ENCODE measurements around the gene SMOC2. TPM values are rescaled to one million over a fixed set of nuclear protein-coding genes. Genes with fewer than 3 reads are reported as not detected.

SMOC2 gene
- total RNA-seq, 1 donor from 2014 or later = 102 TPM

DNA sequence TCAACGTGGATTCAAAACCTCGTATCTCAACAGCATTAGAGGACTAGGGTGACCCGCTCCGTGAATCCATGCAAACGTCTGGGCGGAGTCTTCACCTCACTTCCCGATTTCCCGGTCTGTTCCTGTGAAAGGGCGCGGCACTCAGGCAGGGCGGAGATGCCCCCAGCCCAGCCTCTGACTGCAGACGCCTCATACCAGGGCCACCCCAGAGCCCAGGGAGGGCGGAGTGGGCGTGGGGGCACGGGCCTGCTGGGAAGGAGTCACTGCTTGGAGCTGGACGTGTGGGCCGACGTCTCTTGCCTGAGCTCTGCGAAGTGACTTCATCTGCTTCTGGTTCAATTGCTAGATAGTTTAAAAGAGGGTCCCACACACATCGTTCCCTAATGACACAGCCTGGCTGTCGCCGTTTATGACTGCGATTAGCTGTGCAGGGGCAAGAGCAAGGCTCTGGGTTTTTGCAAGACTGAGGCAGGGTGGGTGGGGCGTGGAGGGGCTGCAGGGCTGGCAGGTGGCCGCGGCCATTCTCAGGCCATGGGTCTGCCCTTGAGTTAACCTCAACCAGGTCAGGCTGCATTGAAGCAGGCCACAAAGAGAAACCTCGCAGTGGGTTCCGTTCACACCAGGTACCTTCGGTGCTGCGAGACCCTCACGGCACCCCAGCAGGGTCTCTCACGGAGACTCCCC, 15.0 kb downstream of the SMOC2 start:
- Histone ChIP-seq H3K9me3 (no peaks in the 10 kb centered on the region), H3K27ac (peak overlapping the region; percentile 90 to 94), H3K4me1 (peaks cover 24 to 41% of the 10 kb centered on the region in 2 donors), H3K36me3 (no peaks in the 10 kb centered on the region), H3K4me3 (no peak overlapping the region), H3K27me3 (no peaks in the 10 kb centered on the region)
- intact Hi-C loops (cut with DNase I) = no loop called here
- TF ChIP-seq, protein P1, sequence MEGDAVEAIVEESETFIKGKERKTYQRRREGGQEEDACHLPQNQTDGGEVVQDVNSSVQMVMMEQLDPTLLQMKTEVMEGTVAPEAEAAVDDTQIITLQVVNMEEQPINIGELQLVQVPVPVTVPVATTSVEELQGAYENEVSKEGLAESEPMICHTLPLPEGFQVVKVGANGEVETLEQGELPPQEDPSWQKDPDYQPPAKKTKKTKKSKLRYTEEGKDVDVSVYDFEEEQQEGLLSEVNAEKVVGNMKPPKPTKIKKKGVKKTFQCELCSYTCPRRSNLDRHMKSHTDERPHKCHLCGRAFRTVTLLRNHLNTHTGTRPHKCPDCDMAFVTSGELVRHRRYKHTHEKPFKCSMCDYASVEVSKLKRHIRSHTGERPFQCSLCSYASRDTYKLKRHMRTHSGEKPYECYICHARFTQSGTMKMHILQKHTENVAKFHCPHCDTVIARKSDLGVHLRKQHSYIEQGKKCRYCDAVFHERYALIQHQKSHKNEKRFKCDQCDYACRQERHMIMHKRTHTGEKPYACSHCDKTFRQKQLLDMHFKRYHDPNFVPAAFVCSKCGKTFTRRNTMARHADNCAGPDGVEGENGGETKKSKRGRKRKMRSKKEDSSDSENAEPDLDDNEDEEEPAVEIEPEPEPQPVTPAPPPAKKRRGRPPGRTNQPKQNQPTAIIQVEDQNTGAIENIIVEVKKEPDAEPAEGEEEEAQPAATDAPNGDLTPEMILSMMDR (IDR thresholded peaks at IDR 0.05) = no peak
- DNase-seq (ENCODE audit: low spot score in 2 of 2) = no peak

DNA sequence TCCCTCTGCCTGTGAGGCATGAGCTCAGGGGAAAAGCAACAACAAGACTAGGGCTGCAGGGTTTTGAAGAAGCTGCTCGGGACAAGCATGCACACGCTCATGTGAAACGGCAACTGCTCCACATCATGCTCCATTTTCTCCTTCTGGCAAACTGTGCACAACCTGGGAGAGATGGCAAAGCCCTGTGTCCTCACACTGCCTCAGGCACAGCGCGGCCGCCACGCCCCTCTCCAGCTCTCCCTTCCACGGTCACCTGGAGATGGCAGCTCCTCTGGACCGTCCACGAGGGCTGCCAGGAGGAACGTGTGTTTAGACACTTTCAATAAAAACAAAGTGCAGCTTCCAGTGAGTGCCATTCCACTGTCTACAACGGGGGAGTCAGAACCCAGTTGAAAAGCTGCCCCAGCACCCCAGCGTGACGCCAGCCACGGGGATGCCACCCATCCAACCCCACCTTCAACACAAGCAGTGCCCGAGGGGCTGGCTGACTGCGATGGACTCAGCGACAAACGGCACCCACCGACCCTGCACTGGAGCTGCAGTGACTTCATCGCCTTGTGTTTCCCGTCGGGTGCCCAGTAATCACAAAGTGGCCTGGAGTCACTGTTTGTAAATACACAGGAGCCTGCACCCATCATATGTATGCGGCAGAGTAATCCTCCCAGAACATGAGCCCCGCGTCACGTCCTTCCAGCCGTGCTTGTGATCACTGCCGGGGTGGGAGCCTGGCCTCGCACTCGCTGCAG, 16.1 kb downstream of the SMOC2 start:
- Histone ChIP-seq H3K27me3 (no peaks in the 10 kb centered on the region), H3K27ac (peak overlapping the region in 1 of 2 donors; percentile 94), H3K9me3 (no peaks in the 10 kb centered on the region), H3K4me3 (no peak overlapping the region), H3K4me1 (peaks cover 18 to 32% of the 10 kb centered on the region in 2 donors), H3K36me3 (no peaks in the 10 kb centered on the region)
- TF ChIP-seq, protein P1 (IDR thresholded peaks at IDR 0.05) = no peak
- intact Hi-C loops (cut with DNase I) = no loop called here
- DNase-seq (ENCODE audit: low spot score in 2 of 2) = no peak

- TF ChIP-seq, protein P1 (IDR thresholded peaks at IDR 0.05) = no peak
- Histone ChIP-seq H3K27ac (peak overlapping the region in 1 of 2 donors; percentile 6), H3K4me3 (no peak overlapping the region), H3K4me1 (peaks cover 21 to 29% of the 10 kb centered on the region in 2 donors), H3K27me3 (no peaks in the 10 kb centered on the region), H3K9me3 (no peaks in the 10 kb centered on the region), H3K36me3 (no peaks in the 10 kb centered on the region)
- intact Hi-C loops (cut with DNase I) = no loop called here
- no peak for DNase-seq (ENCODE audit: low spot score in 2 of 2)
These were observed 16.6 kb downstream of the SMOC2 start for GRCh38 chr6:168457653-168457934.

DNA sequence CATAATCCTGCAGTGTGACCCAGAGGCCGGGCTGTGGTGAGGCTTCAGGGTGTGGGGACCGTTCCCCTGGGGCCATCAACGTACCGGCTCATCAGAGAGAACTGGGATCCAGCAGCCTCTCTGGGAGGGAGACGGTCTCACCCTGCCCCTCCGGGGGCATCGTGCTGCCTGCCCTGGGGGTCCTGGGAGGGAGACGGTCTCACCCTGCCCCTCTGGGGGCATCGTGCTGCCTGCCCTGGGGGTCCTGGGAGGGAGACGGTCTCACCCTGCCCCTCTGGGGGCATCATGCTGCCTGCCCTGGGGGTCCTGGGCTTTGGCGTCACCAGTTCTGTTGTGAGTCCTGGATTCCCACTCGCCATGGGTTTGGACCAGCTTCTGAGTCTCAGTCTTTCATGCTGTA, 17.1 kb downstream of the SMOC2 start:
- TF ChIP-seq, protein P1 (IDR thresholded peaks at IDR 0.05) = no peak
- H3K36me3 ChIP-seq = no peaks in the 10 kb centered on the region
- H3K27me3 ChIP-seq = no peaks in the 10 kb centered on the region
- H3K4me1 ChIP-seq = peaks cover 17 to 24% of the 10 kb centered on the region in 2 donors
- no peak overlapping the region for H3K27ac ChIP-seq
- no peaks in the 10 kb centered on the region for H3K9me3 ChIP-seq
- no peak for DNase-seq (ENCODE audit: low spot score in 2 of 2)
- no peak overlapping the region for H3K4me3 ChIP-seq
- intact Hi-C loops (cut with DNase I) = no loop called here

DNA sequence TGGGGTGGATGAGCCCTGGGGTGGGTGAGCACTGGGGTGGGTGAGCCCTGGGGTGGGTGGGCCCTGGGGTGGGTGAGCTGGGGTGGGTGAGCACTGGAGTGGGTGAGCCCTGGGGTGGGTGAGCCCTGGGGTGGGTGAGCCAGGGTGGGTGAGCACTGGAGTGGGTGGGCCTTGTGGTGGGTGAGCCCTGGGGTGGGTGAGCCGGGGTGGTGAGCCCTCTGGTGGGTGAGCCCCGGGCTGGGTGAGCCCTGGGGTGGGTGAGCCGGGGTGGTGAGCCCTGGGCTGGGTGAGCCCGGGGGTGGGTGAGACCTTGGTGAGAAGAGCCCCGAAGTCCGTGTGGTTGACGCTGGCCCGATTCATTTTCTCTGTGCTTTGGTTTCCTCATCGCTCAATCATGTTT, 18.6 kb downstream of the SMOC2 start:
- Histone ChIP-seq H3K9me3 (no peaks in the 10 kb centered on the region), H3K27me3 (no peaks in the 10 kb centered on the region), H3K27ac (no peak overlapping the region), H3K4me3 (no peak overlapping the region), H3K36me3 (no peaks in the 10 kb centered on the region), H3K4me1 (peaks cover 8 to 10% of the 10 kb centered on the region in 2 donors)
- no peak for DNase-seq (ENCODE audit: low spot score in 2 of 2)
- TF ChIP-seq, protein P1 (IDR thresholded peaks at IDR 0.05) = no peak
- intact Hi-C loops (cut with DNase I) = no loop called here

All from ascending aorta (tissue), 2 donors.